Measurements from ENCODE around the gene BRWD1.
"Not testable (repeated sequence)": the region's sequence is repeated elsewhere in the genome, so short reads cannot be mapped to it uniquely, and the experiment has no call there.

Gene BRWD1

DNA sequence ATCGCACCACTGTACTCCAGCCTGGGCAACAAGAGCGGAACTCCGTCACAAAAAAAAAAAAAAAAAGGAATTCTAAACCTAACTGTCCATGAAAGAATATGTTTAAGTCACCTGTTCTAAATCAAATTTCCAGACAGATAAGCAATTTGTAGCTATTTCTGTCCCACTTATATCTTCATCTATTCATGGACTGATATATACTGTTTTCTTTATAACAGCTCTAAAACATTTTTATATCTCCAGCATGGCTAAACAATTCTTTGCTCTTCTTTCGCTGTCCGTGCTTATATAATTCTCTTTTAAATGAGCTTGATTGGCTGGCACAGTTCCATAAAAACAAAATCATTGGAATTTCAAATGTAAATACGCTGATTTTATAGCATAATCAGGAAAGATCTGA, 30.5 kb downstream of the BRWD1 start:
- DNase-seq (ENCODE audit: low read depth in 3 of 3) = no peak

DNA sequence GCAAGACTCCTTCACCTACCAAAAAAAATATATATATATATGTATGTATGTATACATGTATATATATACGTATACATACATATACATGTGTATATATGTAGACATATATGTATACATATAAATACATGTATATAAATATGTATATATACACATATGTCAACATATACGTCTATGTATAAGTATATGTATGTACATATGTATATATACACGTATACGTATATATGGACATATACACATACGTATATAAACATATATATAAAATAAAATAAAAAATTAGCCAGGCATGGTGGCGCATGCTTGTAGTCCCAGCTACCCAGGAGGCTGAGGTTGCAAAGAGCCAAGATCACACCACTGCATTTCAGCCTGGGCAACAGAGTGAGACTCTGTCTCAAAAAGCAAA, 31.6 kb downstream of the BRWD1 start:
- no peak for DNase-seq (ENCODE audit: low read depth in 3 of 3)

DNA sequence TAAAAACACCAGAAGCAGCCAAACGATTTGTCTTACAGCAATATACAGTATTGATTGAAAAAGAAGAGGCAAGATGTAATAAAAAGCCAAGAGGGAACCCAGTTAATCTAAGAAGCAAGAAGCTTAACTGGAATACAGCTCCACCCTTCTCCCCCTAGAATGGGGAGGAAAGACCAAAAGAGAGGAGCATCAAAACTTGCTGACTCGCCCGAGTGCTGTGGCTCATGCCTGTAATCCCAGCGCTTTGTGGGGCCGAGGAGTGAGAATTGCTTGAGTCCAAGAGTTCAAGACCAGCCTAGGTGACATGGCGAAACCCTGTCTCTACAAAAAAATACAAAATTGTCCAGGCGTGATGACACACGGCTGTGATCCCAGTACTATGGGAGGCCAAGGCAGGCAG, 32.2 kb downstream of the BRWD1 start:
- no peak for DNase-seq (ENCODE audit: low read depth in 3 of 3)

DNA sequence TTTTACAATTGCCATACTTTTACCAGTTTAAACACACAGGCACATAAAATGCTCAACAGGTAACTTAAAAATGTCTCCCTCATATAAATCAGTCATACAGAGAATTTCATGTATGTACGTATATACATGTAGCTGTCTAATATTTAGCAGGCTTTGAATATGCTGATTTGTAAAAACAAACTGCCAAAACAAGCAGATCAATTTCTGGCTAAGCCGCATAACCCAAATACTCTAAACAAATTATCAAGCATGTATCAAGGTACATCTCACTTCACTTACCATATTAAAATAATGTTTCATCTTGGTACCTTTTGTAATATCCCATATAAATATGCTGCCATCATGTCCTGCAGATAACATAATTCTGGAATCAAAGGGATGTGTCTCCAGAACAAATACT, 43.8 kb downstream of the BRWD1 start:
- DNase-seq (ENCODE audit: low read depth in 3 of 3) = no peak

DNA sequence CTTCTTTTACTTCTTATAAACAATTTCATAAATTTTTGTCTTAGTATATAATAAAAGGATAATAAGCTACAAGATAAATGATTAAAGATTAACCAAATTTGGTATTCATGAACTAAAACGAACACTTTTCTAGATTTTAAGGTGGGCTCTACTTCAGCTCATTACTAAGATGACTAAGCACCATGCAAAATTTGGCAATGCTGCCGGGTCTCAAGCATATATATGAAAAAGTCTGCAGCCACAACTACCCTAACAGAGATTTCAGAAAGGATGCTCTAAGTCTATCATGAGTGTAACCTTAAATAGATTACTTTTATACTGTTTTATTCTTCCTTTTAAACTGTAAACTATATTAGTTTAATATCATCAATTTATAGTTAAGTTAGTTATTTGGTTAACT, 47.8 kb downstream of the BRWD1 start:
- no peak for DNase-seq (ENCODE audit: low read depth in 3 of 3)

DNA sequence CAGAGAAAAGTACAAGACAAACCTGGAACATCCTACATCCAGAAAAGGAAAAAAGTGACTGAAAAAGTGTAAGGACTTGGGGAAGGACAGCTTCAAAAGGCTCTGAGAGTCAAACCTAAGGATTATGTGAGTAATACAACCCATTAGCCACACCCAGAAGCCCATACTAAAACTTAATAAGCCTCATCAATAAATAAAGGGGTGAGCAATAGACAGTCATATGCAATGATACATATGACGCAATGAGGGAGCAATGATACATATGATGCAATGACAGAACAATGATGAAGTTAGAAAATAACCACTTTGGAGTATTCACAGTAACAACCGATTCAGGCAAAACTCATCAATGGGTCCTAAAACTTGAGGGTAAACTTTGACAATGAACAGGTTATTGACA, 50.1 kb downstream of the BRWD1 start:
- DNase-seq (ENCODE audit: low read depth in 3 of 3) = no peak

DNA sequence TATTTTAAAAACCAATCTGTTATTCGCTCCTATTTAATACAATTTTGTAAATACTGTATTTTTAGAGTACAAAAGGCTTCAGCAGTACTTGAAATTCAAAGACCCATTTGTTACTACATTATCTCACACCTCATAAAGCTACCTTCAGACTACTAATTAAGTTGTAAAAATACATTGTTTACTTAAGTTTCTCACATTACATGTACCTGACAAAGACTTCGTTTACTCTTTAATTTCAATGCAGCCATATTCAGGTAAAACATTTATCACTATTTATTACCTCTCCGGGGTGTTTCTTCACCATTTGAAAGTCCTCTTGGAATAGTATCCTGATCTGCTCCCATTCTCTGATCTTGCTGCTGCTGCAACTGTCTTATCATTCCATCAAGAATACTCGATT, 55.2 kb downstream of the BRWD1 start:
- DNase-seq (ENCODE audit: low read depth in 3 of 3) = no peak

DNA sequence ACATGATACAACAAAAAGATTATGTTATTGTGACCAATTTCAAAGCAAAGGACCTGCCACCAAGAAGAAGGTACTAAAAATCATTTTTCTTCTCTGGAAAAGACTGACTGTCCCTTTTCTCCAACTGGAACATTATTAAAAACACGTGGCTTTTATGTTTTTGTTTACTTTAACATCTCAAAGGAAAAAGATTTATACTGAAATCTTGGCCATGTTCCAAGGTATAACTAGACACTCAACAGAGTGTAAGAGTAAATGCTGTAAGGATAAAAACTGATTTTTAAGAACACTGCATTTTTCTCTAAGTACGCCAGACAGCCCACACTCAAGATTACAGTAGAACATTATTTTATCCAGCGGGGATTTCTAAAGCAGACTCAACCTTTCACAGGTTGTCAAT, 62.1 kb downstream of the BRWD1 start:
- no peak for DNase-seq (ENCODE audit: low read depth in 3 of 3)

DNA sequence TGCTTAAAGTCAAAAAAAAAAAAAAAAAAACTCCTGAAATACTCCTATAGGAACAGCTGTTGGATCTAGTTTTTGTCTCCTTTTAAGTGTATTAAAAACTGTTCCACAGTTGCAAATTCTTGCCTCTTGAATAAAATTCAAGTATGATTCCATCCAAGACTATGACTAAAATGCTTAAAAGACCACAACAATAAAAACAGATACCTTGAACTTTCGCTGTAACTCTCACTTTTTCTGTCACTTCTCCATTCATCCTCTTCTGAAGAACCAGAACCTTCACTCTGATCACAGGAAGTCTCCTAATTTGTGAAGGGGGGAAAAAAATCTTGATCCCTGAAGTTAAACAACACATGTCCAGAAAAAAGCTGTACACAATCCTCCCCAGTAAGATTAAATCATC, 75.2 kb downstream of the BRWD1 start:
- DNase-seq (ENCODE audit: low read depth in 3 of 3) = no peak

DNA sequence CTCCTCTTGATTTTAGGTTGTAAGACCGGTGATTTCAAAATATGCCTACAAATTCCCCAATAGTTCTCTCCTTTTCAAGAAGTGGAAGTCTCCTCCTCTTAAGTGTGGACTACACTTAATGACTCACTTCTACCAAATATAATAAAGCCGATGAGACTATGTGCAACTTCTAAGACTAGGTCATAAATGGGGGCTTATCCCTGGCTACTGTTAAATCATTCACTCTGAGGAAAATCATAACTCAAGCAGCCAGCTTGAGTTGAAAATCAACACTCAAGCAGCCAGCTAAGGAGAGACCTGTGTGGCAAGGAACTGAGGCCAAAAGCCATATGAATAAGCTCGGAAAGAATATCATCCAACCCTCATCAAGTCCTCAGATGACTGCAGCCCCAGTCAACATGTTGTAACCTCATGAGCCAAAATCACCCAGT, 80.6 kb downstream of the BRWD1 start:
- no peak for DNase-seq (ENCODE audit: low read depth in 3 of 3)

DNA sequence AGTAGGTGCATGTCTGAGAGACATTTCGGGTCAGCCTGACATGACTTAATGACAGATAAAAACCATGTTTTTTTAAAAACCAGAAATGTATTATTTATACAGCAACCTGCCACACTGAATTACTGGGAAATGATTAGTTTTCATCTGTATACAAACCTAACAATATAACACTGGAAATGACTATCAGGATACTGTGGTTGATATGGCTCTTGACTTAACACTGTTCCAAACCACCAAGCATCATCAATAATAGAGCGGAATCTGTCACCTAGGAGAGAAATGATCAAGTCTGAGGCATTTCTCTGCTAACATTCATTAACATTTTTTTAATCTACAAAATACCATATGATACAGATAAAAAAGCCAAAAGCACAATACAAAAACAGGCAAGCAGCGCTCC, 88.5 kb downstream of the BRWD1 start:
- no peak for DNase-seq (ENCODE audit: low read depth in 3 of 3)

DNA sequence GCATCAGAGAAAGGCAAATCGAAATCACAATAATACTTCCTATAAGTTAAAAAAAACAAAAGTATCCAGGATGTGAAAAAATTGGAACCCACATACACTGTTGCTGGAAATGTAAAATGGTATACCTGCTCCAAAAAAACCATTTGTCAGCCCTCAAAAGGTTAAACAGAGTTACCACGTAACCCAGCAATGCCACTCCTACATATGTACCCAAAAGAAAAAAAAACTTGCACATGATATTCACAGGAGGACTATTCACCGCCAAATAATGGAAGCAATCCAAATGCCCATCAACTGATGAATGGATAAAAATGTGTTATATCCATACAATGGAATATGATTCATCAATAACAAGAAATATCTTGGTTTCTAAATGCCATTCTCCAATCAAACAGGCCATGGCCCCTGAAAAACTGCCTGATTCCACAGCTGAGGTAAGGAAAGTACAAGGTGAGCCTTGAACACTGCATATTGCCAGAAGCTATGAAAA, 91.4 kb downstream of the BRWD1 start:
- no peak for DNase-seq (ENCODE audit: low read depth in 3 of 3)

DNA sequence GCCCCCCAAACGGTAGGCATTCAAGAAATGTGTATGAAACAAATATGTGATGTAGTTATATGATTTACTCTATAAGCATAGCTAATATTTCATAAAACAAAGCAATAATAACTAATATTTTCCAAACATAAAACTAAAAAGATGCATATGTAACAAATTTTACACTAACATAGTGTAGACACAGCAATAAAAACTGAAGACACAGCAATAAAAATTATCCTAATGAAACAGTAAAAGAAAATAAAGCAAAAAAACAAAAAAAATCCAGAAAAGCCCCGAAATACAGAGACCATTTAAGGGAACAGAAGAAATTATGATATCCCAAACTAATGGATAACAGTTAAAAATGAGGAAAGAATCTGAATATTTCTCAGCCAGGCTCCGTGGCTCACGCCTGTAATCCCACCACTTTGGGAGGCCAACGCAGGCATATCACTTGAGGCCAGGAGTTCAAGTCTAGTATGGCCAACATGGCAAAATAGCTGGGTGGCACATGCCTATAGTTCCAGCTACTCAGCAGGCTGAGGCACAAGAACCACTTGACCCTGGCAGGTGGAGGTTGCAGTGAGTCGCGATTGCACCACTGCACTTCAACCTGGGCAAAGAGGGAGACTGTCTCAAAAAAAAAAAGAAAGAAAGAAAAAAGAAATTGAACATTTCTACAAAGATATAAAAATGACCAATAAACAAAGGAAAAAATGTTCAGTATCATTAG, 92.0 kb downstream of the BRWD1 start:
- DNase-seq (ENCODE audit: low read depth in 3 of 3) = no peak

DNA sequence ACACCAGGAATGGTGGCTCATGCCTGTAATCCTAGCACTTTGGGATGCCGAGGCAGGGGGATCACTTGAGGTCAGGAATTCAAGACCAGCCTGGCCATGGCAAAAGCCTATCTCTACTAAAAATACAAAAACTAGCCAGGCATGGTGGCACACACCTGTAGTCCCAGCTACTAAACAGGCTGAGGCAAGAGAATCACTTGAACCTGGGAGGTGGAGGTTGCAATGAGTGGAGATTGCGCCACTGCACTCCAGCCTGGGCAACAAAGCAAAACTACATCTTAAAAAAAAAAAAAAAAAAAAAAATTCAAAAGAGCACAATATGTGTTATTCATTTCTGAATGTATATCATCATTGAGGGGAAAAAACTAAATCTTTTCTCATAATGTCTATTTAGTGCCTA, 92.6 kb downstream of the BRWD1 start:
- not testable (repeated sequence) for DNase-seq (ENCODE audit: low read depth in 3 of 3)

DNA sequence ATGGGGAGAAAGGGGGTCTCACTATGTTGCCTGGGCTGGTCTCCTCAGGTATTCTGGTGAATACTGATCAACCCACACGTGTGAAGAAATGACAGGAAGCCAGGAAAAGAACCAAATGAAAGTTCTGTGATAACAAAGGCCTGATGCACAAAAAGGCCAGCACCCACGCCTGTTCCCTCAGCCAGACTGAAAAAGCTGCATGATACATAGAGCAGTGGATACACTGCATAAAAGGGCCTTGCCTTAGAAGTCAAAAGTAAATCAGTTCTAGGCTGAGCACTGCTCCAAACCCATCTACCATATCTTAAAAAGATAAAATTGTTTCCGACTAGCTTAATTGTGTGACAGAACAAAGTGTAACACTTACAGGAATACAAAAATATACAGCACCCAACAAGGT, 93.3 kb downstream of the BRWD1 start:
- DNase-seq (ENCODE audit: low read depth in 3 of 3) = no peak

DNA sequence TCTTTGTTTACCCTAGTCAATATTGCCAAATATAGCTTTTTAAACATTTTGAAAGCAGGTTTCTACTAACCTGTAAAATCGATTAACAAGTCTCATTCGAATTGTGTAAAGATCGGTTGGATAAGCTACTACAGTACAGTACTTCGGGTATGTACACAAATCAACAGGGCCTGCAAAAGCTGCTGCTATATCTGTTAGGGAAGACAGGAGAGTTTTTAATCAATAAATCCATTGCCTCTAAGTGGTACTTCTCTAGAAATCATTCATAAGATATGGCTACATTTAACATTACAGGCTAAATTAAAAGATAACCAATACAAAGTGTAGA, 95.4 kb downstream of the BRWD1 start:
- DNase-seq (ENCODE audit: low read depth in 3 of 3) = no peak

DNA sequence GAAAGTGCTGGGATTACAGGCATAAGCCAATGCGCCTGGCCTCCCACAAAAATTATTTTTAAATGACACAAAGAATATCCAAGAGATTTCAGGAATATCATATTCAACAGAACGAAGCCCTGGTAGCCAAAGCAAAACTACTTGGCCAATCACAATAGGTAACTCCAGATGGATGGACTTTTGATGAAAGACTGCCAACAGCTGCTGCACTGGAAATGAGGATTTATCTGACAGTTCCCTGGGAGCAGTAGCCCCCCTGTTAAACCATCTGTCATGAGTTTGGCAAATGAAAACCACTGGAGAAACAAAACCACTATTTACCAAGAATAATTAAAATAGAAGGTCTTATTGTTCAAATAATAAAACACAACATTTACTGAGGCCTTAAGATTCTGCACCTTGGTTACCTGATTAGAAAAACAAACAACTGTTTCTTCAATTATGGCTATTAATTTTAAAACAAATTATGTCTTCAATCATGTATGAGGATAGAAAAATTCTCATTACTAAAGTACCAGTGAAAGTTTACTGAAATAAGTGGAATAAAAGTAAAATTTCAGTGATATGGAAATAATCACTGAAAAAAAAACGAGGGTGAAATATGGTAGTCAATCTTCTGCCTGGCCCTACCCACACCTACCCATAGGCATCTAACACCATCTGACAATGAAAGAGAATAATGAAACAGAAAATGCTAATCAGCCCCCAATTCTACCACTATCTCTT, 95.9 kb downstream of the BRWD1 start:
- no peak for DNase-seq (ENCODE audit: low read depth in 3 of 3)

DNA sequence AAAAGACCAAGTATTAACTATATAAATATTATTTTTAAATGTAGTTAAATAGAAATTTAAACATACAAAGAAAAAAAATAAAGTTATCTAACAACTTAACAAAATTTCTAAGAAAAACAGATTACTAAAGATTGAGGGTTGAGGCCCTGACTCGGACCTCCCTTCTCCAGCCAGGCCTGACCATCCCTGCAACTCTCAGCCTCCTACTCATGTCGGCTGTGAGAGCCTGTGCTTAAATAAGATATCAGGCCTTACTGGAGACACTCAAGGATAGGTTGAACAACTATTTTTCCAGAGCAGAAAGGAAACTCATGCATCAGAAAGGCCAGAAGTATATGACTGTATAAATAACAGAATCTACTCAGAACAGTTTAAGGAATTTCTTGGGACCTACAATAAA, 97.1 kb downstream of the BRWD1 start:
- DNase-seq (ENCODE audit: low read depth in 3 of 3) = no peak

DNA sequence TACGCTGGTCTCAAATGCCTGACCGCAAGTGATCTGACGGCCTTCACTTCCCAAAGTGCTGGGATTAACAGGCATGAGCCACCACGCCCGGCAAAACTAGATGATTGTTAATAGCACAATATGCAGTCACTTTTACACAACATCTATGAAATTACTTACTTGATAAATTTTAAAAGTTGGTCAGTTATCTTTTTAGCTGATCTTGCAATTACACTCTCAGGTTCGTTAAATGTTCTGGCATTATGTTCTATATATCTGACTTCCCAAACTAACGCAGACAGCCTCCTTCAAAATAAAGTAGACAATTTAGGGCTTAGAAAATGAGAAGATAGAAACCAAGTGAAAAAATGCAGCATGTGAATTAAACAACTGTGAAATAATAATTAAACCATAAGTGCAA, 98.4 kb downstream of the BRWD1 start:
- DNase-seq (ENCODE audit: low read depth in 3 of 3) = no peak

DNA sequence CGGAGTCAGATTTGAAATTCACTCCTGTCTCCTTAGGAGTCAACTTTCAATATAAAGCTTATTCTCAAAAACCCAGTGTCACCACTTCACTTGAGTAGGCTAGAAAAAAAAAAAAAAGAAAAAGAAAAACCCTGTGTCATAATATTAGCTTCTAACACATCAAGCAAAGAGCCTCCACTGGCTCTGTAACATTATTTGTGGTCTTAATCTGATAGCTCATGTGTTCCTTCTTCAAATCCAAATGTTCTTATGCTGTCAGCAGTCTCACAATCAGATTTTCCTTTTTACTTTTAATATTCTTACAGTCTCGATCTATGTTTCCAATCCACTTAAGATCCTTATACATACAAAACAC, 104.1 kb downstream of the BRWD1 start:
- no peak for DNase-seq (ENCODE audit: low read depth in 3 of 3)

DNA sequence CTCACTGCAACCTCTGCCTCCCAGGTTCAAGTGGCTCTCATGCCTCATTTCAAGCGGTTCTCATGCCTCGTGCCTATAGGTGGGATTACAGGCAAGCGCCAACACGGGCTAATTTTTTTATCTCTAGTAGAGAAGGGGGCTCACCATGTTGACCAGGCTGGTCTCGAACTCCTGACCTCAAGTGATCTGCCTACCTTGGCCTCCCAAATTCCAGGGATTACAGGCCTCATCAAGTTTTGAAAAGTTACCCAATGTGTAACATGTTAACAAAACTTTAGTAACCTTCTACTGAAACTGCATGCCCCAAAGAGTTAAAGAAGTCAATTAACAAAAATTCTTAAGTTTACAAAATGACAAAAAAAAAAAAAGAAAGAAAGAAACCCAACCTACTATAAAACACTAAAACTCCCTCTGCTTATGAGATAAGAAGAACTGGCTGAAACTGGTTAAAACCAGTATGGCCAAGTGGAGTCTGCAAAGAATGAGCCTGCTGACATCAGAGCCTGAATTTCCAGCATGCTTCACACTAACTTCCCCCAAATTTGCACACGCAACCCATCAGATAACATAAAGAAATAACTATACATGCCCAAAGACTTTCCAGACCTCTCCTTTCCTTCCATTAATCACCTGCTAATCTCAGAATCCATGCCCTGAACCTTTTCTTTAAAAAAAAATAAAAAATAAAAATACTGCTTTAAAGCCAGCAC, 104.7 kb downstream of the BRWD1 start:
- DNase-seq (ENCODE audit: low read depth in 3 of 3) = no peak

DNA sequence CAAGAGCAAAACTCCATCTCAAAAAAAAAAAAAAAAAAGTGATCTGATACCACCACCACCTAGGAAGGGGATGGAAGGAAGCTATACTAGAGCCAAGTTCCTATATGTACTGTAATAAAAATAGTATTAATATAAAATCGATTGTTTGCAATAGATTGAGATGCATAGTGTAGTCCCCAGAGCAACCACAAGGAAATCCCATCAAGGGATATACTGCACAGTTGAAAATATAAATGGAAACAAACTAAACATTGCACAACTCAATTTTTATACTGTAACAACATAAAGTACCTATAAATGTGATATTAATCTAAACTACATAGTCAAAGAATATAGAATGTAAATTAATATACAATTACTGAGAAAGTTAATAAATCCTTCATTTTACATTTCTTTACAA, 109.3 kb downstream of the BRWD1 start:
- DNase-seq (ENCODE audit: low read depth in 3 of 3) = no peak

DNA sequence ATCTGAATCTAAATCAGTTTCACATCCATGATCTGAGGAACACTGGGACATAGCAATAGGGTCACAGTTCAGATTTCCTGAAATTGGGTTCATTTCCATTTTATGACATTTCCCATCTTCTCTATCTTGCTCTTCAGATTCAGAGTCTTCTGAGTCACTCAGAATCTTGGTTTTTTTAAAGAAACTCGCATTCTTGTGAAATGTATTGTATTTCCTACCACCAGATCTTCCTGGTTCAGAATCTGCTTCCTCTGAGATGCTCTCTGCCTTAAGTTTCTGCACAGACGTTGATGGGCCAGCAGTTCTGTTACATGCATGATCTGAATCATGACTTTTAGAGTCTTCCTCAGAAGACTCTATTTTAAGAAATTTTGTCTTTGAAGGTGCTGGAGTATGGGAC, 114.6 kb downstream of the BRWD1 start:
- no peak for DNase-seq (ENCODE audit: low read depth in 3 of 3)

All from stimulated activated CD4-positive, alpha-beta T cell treated with anti-CD3 and anti-CD28 coated beads, TNF-alpha, amount 100 ng/mL, for 4 hours (primary cell).